C4-2B (cell line): ENCODE measurements around the gene CFB.
"Not testable (repeated sequence)": the region's sequence is repeated elsewhere in the genome, so short reads cannot be mapped to it uniquely, and the experiment has no call there.

Experiments
- H3K27ac ChIP-seq: fragments of 450-650 bp; 2 replicates; pipeline ENCODE4 v1.5.1; 2017
- ZFX ChIP-seq: fragments of 450-650 bp; IDR thresholded peaks from 2 replicates; pipeline ENCODE4 v1.6.1; 2017
- TF ChIP-seq, protein P1 (sequence below): fragments of 450-650 bp; conservative IDR thresholded peaks from 2 replicates; pipeline ENCODE4 v1.5.1; 2017; ENCODE audit warnings: mild to moderate bottlenecking

Gene CFB

DNA sequence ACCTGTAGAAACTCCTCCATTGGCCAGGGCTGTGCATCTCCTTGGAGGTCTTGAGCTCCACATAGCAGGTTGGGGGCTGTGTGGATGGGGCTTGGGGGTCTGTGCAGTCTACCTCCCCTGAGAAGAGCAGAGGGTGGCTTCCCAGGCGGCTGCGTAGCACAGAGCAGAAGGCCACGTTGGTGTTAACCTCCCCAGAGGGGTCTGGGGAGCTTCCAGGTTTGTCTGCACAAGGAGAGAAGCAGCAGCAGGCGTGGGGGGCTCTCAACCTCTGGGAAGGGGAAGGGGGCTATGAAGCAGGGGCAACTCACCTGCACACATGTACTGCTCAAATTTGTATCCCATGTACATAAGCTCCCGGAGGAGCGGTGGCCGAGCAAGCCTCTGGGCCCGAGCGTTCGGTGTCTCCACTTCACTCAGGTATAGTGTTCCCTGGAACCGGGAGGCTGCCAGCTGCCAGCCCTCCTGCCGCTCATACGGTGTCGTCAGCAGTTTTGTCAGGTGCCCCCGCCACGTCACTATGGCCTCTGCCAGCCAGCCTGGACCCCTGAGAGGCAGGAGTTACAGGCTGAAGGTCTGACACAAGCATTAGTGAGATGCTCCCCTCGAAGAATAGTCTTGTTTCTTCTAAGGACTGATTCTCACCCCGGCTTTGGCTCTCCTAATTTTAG, 24.8 kb downstream of the CFB start:
- peak overlapping the region; percentile 76 for H3K27ac ChIP-seq
- TF ChIP-seq, protein P1, sequence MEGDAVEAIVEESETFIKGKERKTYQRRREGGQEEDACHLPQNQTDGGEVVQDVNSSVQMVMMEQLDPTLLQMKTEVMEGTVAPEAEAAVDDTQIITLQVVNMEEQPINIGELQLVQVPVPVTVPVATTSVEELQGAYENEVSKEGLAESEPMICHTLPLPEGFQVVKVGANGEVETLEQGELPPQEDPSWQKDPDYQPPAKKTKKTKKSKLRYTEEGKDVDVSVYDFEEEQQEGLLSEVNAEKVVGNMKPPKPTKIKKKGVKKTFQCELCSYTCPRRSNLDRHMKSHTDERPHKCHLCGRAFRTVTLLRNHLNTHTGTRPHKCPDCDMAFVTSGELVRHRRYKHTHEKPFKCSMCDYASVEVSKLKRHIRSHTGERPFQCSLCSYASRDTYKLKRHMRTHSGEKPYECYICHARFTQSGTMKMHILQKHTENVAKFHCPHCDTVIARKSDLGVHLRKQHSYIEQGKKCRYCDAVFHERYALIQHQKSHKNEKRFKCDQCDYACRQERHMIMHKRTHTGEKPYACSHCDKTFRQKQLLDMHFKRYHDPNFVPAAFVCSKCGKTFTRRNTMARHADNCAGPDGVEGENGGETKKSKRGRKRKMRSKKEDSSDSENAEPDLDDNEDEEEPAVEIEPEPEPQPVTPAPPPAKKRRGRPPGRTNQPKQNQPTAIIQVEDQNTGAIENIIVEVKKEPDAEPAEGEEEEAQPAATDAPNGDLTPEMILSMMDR, result no peak
- no peak for TF ChIP-seq ZFX

GRCh38 chr6:31971279-31971992, 25.5 kb downstream of the CFB start:
- TF ChIP-seq, protein P1, result no peak
- peak; percentile 41; the same call in 1 of the 2 replicates for TF ChIP-seq ZFX
- H3K27ac ChIP-seq, result peak overlapping the region; percentile 76

- TF ChIP-seq ZFX, result no peak
- TF ChIP-seq, protein P1, result no peak
- peak within 1 kb of the TSS; percentile 76 for H3K27ac ChIP-seq
These were observed 26.3 kb downstream of the CFB start, which contains the start of gene DXO for GRCh38 chr6:31971993-31972708. Gene DXO, minus strand, starts transcription at chr6:31972138. Its CDS starts 463 bp downstream, at chr6:31971675.

DNA sequence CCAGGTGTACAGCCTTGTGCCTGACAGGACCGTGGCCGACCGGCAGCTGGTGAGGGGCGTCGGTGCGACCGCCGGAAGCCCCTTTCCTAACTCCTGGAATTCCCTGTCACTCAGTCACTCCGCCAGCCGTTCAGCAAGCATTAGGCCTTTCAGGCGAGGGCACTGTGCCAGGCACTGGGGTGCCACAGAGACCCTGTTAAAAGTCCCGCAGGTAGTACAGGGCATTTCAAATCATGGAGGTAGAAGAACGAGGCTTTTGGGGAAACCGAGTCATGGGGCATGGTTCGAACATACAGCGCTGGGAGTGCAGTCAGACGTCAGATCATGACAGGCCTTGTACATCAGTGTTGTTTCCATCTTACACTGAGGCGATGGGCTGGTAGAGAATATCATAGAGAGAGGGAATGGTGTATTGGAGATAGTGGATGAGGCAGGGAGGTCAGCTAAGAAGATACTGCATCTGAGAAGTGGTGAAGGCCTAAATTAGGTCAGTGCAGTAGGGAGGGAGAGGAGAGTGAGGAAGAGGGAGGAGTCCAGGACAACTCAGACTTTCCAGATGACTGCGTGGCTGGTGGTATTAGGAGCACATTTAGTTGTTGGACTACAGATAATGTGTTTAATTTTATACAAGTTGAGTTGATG, 26.9 kb downstream of the CFB start:
- H3K27ac ChIP-seq, result peak overlapping the region; percentile 76
- TF ChIP-seq, protein P1, result no peak
- TF ChIP-seq ZFX, result no peak

GRCh38 chr6:31976065-31976464, 30.2 kb downstream of the CFB start:
- H3K27ac ChIP-seq, result not testable (repeated sequence)

DNA sequence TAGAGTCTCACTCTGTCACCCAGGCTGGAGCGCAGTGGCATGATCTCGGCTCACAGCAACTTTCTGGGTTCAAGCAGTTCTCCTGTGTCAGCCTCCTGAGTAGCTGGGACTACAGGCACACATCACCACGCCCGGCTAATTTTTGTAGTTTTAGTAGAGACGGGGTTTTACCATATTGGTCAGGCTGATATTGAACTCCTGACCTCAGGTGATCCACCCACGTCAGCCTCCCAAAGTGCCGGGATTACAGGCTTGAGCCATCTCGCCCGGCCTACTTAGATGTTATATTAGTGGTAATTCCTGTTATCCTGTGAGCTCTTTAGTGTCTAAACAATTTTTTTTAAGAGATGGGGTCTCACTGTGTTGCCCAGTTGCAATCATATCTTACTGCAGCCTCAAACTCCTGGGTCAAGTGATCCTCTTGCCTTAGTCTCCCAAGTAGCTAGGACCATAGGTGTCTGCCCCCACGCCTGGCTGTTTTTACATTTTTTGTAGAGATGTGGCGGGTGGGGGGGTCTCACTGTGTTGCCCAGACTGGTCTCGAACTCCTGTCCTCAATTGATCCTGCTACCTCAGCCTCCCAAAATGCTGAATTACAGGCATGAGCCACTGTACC, 32.0 kb downstream of the CFB start:
- no peak overlapping the region for H3K27ac ChIP-seq
- no peak for TF ChIP-seq ZFX

GRCh38 chr6:31978831-31979230, 32.9 kb downstream of the CFB start:
- no peak overlapping the region for H3K27ac ChIP-seq
- TF ChIP-seq, protein P1, result no peak
- no peak for TF ChIP-seq ZFX
